ENCODE data around the gene BCAS3. TPM values are rescaled to one million over a fixed set of nuclear protein-coding genes. Genes with fewer than 3 reads are reported as not detected.

Gene BCAS3
- total and polyA plus RNA-seq, 4 donors = 5.8 to 24.6 (median 10.1) TPM

- TF ChIP-seq, protein P1, sequence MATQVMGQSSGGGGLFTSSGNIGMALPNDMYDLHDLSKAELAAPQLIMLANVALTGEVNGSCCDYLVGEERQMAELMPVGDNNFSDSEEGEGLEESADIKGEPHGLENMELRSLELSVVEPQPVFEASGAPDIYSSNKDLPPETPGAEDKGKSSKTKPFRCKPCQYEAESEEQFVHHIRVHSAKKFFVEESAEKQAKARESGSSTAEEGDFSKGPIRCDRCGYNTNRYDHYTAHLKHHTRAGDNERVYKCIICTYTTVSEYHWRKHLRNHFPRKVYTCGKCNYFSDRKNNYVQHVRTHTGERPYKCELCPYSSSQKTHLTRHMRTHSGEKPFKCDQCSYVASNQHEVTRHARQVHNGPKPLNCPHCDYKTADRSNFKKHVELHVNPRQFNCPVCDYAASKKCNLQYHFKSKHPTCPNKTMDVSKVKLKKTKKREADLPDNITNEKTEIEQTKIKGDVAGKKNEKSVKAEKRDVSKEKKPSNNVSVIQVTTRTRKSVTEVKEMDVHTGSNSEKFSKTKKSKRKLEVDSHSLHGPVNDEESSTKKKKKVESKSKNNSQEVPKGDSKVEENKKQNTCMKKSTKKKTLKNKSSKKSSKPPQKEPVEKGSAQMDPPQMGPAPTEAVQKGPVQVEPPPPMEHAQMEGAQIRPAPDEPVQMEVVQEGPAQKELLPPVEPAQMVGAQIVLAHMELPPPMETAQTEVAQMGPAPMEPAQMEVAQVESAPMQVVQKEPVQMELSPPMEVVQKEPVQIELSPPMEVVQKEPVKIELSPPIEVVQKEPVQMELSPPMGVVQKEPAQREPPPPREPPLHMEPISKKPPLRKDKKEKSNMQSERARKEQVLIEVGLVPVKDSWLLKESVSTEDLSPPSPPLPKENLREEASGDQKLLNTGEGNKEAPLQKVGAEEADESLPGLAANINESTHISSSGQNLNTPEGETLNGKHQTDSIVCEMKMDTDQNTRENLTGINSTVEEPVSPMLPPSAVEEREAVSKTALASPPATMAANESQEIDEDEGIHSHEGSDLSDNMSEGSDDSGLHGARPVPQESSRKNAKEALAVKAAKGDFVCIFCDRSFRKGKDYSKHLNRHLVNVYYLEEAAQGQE (IDR thresholded peaks at IDR 0.05) = no peak
- TF ChIP-seq TAF1 (conservative IDR thresholded peaks at IDR 0.05) (no peak), RAD21 (IDR thresholded peaks at IDR 0.05) (no peak), FOXA1 (IDR thresholded peaks at IDR 0.05) (no peak), CTCF (IDR thresholded peaks at IDR 0.05; ENCODE audit: low read depth, low read length, missing input control) (no peak)
These were observed 430 bp downstream of the BCAS3 start (continued) for GRCh38 chr17:60678118-60678444.

DNA sequence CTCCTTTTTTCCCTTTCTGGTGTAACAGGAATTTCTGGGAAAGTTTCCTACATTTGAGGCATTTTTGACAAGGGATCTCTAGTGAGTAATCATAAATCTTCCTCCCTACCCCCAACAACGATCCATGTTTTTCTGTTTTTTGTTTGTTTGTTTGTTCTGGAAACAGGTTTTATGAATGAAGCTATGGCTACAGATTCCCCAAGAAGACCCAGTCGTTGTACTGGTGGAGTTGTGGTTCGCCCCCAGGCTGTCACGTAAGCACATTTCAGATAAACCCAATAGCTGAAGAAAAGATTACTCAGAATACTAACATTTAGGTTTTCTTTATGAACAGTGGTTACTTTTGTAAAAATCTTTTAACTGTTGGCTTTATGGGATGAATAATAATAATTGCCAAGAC is 1.6 kb downstream of the BCAS3 start:
- H3K36me3 ChIP-seq (ENCODE audit: control insufficient read depth in 4 of 4, insufficient read depth in 3 of 4, low read depth in 1 of 4, low read length in 3 of 4) = peaks cover 2 to 8% (median 6%) of the 10 kb centered on the region in 4 donors
- no peak for DNase-seq (ENCODE audit: low spot score)
- peaks cover 0 to 15% (median 7%) of the 10 kb centered on the region in 4 donors for H3K4me1 ChIP-seq (ENCODE audit: control insufficient read depth in 4 of 4, insufficient read depth in 4 of 4, low read length in 3 of 4)
- no peaks in the 10 kb centered on the region for H3K9me3 ChIP-seq (ENCODE audit: control insufficient read depth in 4 of 4, low read length in 3 of 4)
- H3K27ac ChIP-seq (ENCODE audit: low read depth in 1 of 2, low read length in 2 of 2) = no peak overlapping the region
- H3K9ac ChIP-seq (ENCODE audit: low read depth in 1 of 2, low read length in 2 of 2) = no peak overlapping the region
- TF ChIP-seq EGR1 (IDR thresholded peaks at IDR 0.05; ENCODE audit: low read depth in 2 of 2) (no peak), MAX (IDR thresholded peaks at IDR 0.05) (no peak), FOXA2 (IDR thresholded peaks at IDR 0.05) (no peak), JUND (IDR thresholded peaks at IDR 0.05) (no peak), TAF1 (conservative IDR thresholded peaks at IDR 0.05) (no peak), SP1 (IDR thresholded peaks at IDR 0.05) (no peak), RAD21 (IDR thresholded peaks at IDR 0.05) (no peak), HNF4A (conservative IDR thresholded peaks at IDR 0.05) (no peak), RXRA (IDR thresholded peaks at IDR 0.05) (no peak), HNF4G (IDR thresholded peaks at IDR 0.05) (no peak), CTCF (IDR thresholded peaks at IDR 0.05; ENCODE audit: low read depth, low read length, missing input control) (no peak), NR2F2 (IDR thresholded peaks at IDR 0.05) (no peak)
- TF ChIP-seq, protein P2, sequence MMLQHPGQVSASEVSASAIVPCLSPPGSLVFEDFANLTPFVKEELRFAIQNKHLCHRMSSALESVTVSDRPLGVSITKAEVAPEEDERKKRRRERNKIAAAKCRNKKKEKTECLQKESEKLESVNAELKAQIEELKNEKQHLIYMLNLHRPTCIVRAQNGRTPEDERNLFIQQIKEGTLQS (IDR thresholded peaks at IDR 0.05) = no peak
- TF ChIP-seq, protein P3, sequence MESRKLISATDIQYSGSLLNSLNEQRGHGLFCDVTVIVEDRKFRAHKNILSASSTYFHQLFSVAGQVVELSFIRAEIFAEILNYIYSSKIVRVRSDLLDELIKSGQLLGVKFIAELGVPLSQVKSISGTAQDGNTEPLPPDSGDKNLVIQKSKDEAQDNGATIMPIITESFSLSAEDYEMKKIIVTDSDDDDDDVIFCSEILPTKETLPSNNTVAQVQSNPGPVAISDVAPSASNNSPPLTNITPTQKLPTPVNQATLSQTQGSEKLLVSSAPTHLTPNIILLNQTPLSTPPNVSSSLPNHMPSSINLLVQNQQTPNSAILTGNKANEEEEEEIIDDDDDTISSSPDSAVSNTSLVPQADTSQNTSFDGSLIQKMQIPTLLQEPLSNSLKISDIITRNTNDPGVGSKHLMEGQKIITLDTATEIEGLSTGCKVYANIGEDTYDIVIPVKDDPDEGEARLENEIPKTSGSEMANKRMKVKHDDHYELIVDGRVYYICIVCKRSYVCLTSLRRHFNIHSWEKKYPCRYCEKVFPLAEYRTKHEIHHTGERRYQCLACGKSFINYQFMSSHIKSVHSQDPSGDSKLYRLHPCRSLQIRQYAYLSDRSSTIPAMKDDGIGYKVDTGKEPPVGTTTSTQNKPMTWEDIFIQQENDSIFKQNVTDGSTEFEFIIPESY (IDR thresholded peaks at IDR 0.05) = no peak
- no peak overlapping the region for H3K4me3 ChIP-seq (ENCODE audit: low read depth in 1 of 3, low read length in 3 of 3)
- WGBS = 91% methylated on average over 4 of the region's 4 CpGs
- no peaks in the 10 kb centered on the region for H3K27me3 ChIP-seq (ENCODE audit: control insufficient read depth in 4 of 4, insufficient read depth in 4 of 4, low read length in 3 of 4)
